Activated T-cell treated with anti-CD3 and anti-CD28 coated beads, Interleukin-2, amount 50 U/mL, for 24 hours (primary cell): ENCODE results near the gene FBXW10.
"Not testable (repeated sequence)": the region's sequence is repeated elsewhere in the genome, so short reads cannot be mapped to it uniquely, and the experiment has no call there.

Experiments used
- DNase-seq: peaks from one replicate; pipeline ENCODE4 v3.0.0-alpha.2; 2020
- H3K27ac Mint-ChIP-seq: 2 replicates; pipeline ENCODE4 v1.8.0; 2020; ENCODE audit warnings: mild to moderate bottlenecking, mixed read lengths
- H3K27me3 Mint-ChIP-seq: 2 replicates; pipeline ENCODE4 v1.8.0; 2020; ENCODE audit warnings: mixed read lengths
- H3K36me3 Mint-ChIP-seq: 2 replicates; pipeline ENCODE4 v1.8.0; 2020; ENCODE audit warnings: low read depth, mixed read lengths
- H3K4me1 Mint-ChIP-seq: 2 replicates; pipeline ENCODE4 v1.8.0; 2020; ENCODE audit warnings: low read depth, mixed read lengths
- H3K4me3 Mint-ChIP-seq: 2 replicates; pipeline ENCODE4 v1.8.0; 2020; ENCODE audit warnings: mild to moderate bottlenecking, moderate library complexity, mixed read lengths
- H3K9me3 Mint-ChIP-seq: 2 replicates; pipeline ENCODE4 v1.8.0; 2020; ENCODE audit warnings: mixed read lengths

The FBXW10 gene

GRCh38 chr17:18739616-18740391, 4.0 kb upstream of the FBXW10 start:
- H3K36me3 Mint-ChIP-seq, H3K4me3 Mint-ChIP-seq, H3K27ac Mint-ChIP-seq, H3K4me1 Mint-ChIP-seq, H3K9me3 Mint-ChIP-seq, H3K27me3 Mint-ChIP-seq, DNase-seq: not testable (repeated sequence)

- H3K27ac Mint-ChIP-seq, DNase-seq, H3K9me3 Mint-ChIP-seq, H3K27me3 Mint-ChIP-seq, H3K36me3 Mint-ChIP-seq, H3K4me3 Mint-ChIP-seq, H3K4me1 Mint-ChIP-seq: not testable (repeated sequence)
Measured at GRCh38 chr17:18741228-18741627, 2.6 kb upstream of the FBXW10 start.

- H3K4me3 Mint-ChIP-seq, H3K27ac Mint-ChIP-seq, H3K36me3 Mint-ChIP-seq, DNase-seq, H3K9me3 Mint-ChIP-seq, H3K4me1 Mint-ChIP-seq, H3K27me3 Mint-ChIP-seq: not testable (repeated sequence)
Measured at GRCh38 chr17:18744726-18745125, 872 bp downstream of the FBXW10 start.

- not testable (repeated sequence) for H3K36me3 Mint-ChIP-seq, H3K9me3 Mint-ChIP-seq, H3K27ac Mint-ChIP-seq, H3K4me3 Mint-ChIP-seq, H3K4me1 Mint-ChIP-seq, DNase-seq, H3K27me3 Mint-ChIP-seq
Measured at GRCh38 chr17:18746551-18746950, 2.7 kb downstream of the FBXW10 start.

- not testable (repeated sequence) for H3K4me1 Mint-ChIP-seq, DNase-seq, H3K36me3 Mint-ChIP-seq, H3K27me3 Mint-ChIP-seq, H3K4me3 Mint-ChIP-seq, H3K27ac Mint-ChIP-seq, H3K9me3 Mint-ChIP-seq
Measured at GRCh38 chr17:18747501-18747900, 3.6 kb downstream of the FBXW10 start.

DNA sequence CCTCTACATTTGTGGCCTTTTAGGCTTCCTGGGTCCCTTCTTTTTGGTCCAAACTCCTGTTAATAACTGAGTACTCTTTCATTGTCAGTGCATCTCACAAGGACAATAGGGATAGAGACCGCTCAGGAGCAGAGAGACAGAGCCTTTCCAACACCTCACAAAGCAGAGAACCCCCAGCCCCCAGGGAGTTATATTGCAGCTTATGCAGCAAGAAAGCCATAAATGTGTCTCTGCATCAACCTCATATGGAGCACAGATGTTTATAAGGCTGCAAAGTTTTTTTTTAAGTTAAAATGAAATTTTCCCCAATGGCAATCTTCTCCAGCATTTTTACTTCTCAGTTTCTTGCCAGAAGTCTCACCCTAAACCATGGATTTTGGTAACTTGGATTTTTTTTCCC, 6.4 kb downstream of the FBXW10 start:
- H3K27ac Mint-ChIP-seq, H3K27me3 Mint-ChIP-seq, DNase-seq, H3K4me3 Mint-ChIP-seq, H3K4me1 Mint-ChIP-seq, H3K36me3 Mint-ChIP-seq, H3K9me3 Mint-ChIP-seq: not testable (repeated sequence)

- H3K9me3 Mint-ChIP-seq, H3K27me3 Mint-ChIP-seq, H3K4me3 Mint-ChIP-seq, H3K4me1 Mint-ChIP-seq, H3K36me3 Mint-ChIP-seq, DNase-seq, H3K27ac Mint-ChIP-seq: not testable (repeated sequence)
Measured at GRCh38 chr17:18753829-18754409, 10.1 kb downstream of the FBXW10 start.

DNA sequence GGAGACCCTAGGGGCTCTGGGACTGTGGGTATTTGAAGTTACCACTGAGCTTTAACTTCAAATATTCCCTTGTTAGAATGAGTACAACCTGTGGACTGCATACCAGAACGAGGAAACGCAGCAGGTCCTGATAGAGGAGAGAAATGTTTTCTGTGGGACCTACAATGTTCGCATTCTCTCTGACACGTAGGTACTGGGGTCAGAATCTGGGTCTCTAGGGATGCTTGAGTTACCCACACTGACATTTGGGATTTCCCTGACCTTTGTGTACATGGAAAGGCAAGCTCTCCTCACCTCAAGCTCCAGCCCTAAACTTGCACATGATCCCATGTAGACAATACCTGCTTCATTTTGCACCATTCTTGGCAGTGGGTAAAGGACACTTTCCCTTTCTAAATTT, 12.1 kb downstream of the FBXW10 start:
- H3K36me3 Mint-ChIP-seq, H3K9me3 Mint-ChIP-seq, H3K27ac Mint-ChIP-seq, DNase-seq, H3K27me3 Mint-ChIP-seq, H3K4me1 Mint-ChIP-seq, H3K4me3 Mint-ChIP-seq: not testable (repeated sequence)

GRCh38 chr17:18757368-18758044, 13.7 kb downstream of the FBXW10 start:
- DNase-seq, H3K27me3 Mint-ChIP-seq, H3K36me3 Mint-ChIP-seq, H3K9me3 Mint-ChIP-seq, H3K27ac Mint-ChIP-seq, H3K4me3 Mint-ChIP-seq, H3K4me1 Mint-ChIP-seq: not testable (repeated sequence)

DNA sequence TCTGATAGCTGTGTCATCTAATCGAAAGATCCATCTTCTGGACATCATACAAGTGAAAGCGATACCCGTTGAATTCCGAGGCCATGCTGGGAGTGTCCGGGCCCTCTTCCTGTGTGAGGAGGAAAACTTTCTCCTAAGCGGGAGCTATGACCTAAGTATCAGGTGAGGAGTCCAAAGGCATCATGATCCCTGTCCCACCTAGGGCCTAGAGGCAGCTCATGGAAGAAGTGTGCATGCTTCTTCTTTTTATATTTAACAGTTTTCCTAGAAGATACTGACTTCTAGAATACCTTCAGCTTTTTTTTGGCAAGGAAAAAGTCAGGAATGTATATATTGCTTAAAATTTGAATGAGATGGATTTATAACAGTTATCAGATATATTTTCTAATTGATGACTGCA, 14.5 kb downstream of the FBXW10 start:
- H3K36me3 Mint-ChIP-seq, H3K4me1 Mint-ChIP-seq, H3K27ac Mint-ChIP-seq, H3K9me3 Mint-ChIP-seq, H3K4me3 Mint-ChIP-seq, DNase-seq, H3K27me3 Mint-ChIP-seq: not testable (repeated sequence)

GRCh38 chr17:18760221-18760620, 16.4 kb downstream of the FBXW10 start:
- not testable (repeated sequence) for H3K36me3 Mint-ChIP-seq, H3K4me1 Mint-ChIP-seq, DNase-seq, H3K27me3 Mint-ChIP-seq, H3K9me3 Mint-ChIP-seq, H3K27ac Mint-ChIP-seq, H3K4me3 Mint-ChIP-seq

GRCh38 chr17:18770572-18770971, 26.7 kb downstream of the FBXW10 start:
- not testable (repeated sequence) for H3K36me3 Mint-ChIP-seq, H3K4me3 Mint-ChIP-seq, H3K9me3 Mint-ChIP-seq, H3K27ac Mint-ChIP-seq, DNase-seq, H3K4me1 Mint-ChIP-seq, H3K27me3 Mint-ChIP-seq

DNA sequence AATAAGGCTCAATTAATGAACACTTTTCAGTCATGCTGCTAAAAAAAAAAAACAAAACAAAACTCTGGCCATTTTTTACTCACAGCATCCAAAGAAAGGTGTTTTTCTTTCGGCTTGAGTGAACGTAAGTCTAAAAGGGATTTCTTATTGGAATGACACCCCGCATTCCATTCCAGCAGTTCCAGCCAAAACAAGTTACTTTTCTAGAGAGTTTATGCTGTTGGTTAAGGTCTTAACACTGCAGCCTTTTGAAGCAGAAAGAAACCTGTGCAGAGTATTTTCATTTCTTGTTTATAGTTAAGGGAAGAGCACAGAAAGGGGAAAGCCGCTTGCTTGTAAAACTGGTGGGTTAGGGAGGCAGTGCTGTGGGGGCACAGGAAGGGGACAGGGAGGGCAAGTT, 27.2 kb downstream of the FBXW10 start:
- H3K36me3 Mint-ChIP-seq, H3K27ac Mint-ChIP-seq, H3K27me3 Mint-ChIP-seq, H3K4me3 Mint-ChIP-seq, H3K4me1 Mint-ChIP-seq, H3K9me3 Mint-ChIP-seq, DNase-seq: not testable (repeated sequence)

DNA sequence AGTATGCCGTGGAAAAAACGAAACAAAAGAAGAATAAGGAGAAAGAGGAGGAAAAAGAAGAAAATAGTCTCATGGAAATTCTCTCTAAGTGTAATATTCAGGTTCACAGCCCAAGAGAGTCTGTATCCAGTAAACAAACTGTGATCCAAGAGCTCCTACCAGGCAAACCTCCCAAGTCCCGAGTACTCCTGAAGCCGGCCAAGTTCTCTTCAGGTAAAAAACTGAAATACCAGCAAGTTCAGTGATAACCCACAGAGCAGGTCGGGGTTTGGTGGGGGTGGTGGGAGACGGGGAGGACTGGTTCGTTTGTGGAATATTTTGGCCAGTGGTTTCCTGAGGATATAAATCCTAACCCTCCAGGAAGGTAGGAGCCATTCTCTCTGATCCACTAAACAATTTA, 28.6 kb downstream of the FBXW10 start:
- no peaks in the 10 kb centered on the region for H3K27me3 Mint-ChIP-seq
- H3K4me3 Mint-ChIP-seq, result no peak overlapping the region
- H3K4me1 Mint-ChIP-seq, result peaks cover 3% of the 10 kb centered on the region
- H3K9me3 Mint-ChIP-seq, result no peaks in the 10 kb centered on the region
- no peak for DNase-seq
- no peaks in the 10 kb centered on the region for H3K36me3 Mint-ChIP-seq
- H3K27ac Mint-ChIP-seq, result no peak overlapping the region

GRCh38 chr17:18780991-18781718, 37.3 kb downstream of the FBXW10 start, which contains the start of gene TVP23B:
Gene TVP23B, plus strand, starts transcription at chr17:18781183. Its CDS starts 111 bp downstream, at chr17:18781294.
- DNase-seq, result peak; percentile 99
- peaks cover 26% of the 10 kb centered on the region for H3K36me3 Mint-ChIP-seq
- peaks cover 22% of the 10 kb centered on the region for H3K4me1 Mint-ChIP-seq
- H3K27me3 Mint-ChIP-seq, H3K9me3 Mint-ChIP-seq: not testable (repeated sequence)
- peak within 1 kb of the TSS; percentile 81 for H3K4me3 Mint-ChIP-seq
- H3K27ac Mint-ChIP-seq, result peak within 1 kb of the TSS; percentile 91
